Measurements from ENCODE around the gene NXPH3.
"Not testable (repeated sequence)": the region's sequence is repeated elsewhere in the genome, so short reads cannot be mapped to it uniquely, and the experiment has no call there.

NXPH3 gene

GRCh38 chr17:49575679-49576087 lies at the start of gene NXPH3:
TSS of gene NXPH3 (plus strand) at chr17:49575871. CDS start at chr17:49576220, 349 bp downstream.
- no peak for DNase-seq (ENCODE audit: low read depth)

GRCh38 chr17:49527927-49528651 lies 47.6 kb upstream of the NXPH3 start:
- DNase-seq (ENCODE audit: low read depth): no peak

- DNase-seq (ENCODE audit: low read depth): no peak
These were observed 46.7 kb upstream of the NXPH3 start for GRCh38 chr17:49528966-49529365.

GRCh38 chr17:49530118-49530517 lies 45.6 kb upstream of the NXPH3 start:
- no peak for DNase-seq (ENCODE audit: low read depth)

- no peak for DNase-seq (ENCODE audit: low read depth)
These were observed 31.8 kb upstream of the NXPH3 start for GRCh38 chr17:49543860-49544259.

GRCh38 chr17:49545007-49545660 lies 30.5 kb upstream of the NXPH3 start:
- no peak for DNase-seq (ENCODE audit: low read depth)

GRCh38 chr17:49545806-49546545 lies 29.7 kb upstream of the NXPH3 start:
- no peak for DNase-seq (ENCODE audit: low read depth)

- DNase-seq (ENCODE audit: low read depth): no peak
These were observed 28.8 kb upstream of the NXPH3 start for GRCh38 chr17:49546546-49547535.

GRCh38 chr17:49547566-49547965 lies 28.1 kb upstream of the NXPH3 start:
- no peak for DNase-seq (ENCODE audit: low read depth)

GRCh38 chr17:49548051-49548505 lies 27.6 kb upstream of the NXPH3 start:
- no peak for DNase-seq (ENCODE audit: low read depth)

GRCh38 chr17:49548506-49549310 lies 27.0 kb upstream of the NXPH3 start:
- DNase-seq (ENCODE audit: low read depth): no peak

- DNase-seq (ENCODE audit: low read depth): no peak
These were observed 26.4 kb upstream of the NXPH3 start for GRCh38 chr17:49549311-49549605.

GRCh38 chr17:49549691-49550678 lies 25.7 kb upstream of the NXPH3 start:
- DNase-seq (ENCODE audit: low read depth): no peak

GRCh38 chr17:49550764-49551163 lies 24.9 kb upstream of the NXPH3 start:
- DNase-seq (ENCODE audit: low read depth): not testable (repeated sequence)

- DNase-seq (ENCODE audit: low read depth): no peak
These were observed 24.2 kb upstream of the NXPH3 start for GRCh38 chr17:49551221-49552069.

- no peak for DNase-seq (ENCODE audit: low read depth)
These were observed 23.5 kb upstream of the NXPH3 start for GRCh38 chr17:49552070-49552751.

GRCh38 chr17:49553676-49554335 lies 21.9 kb upstream of the NXPH3 start:
- DNase-seq (ENCODE audit: low read depth): no peak

Data from CMK (cell line).